ENCODE data around the gene EBF3.

EBF3 gene

DNA sequence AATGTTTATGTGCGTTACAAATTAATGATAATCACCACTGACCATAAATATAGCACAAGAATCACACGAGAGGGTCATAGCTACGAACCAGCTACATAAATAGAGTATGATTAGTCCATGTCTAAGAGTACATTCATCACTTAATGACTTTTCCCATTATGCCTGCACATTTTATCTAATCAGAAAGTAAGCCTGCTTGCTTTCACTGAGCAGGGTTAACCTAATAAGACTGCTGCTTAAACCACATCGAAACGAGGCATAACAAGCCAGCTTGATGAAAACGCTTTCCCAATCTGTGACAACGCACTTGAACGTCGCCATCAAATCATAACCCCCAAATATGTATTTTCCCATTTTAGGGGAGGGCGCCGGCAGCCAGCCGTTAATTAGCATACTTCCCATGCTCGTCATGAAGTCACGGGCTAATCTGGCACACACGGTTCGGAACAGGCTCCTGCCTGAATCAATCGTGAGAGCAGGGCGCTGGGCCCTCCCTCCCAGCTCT is 71.5 kb downstream of the EBF3 start:
- DNase-seq (ENCODE audit: low spot score) = no peak

- DNase-seq (ENCODE audit: low spot score) = no peak
Observed at GRCh38 chr10:129891806-129892205, 72.3 kb downstream of the EBF3 start.

GRCh38 chr10:129890170-129890569 is 73.9 kb downstream of the EBF3 start:
- DNase-seq (ENCODE audit: low spot score) = no peak

- DNase-seq (ENCODE audit: low spot score) = peak; percentile 90
Observed at GRCh38 chr10:129888784-129889616, 75.1 kb downstream of the EBF3 start.

DNA sequence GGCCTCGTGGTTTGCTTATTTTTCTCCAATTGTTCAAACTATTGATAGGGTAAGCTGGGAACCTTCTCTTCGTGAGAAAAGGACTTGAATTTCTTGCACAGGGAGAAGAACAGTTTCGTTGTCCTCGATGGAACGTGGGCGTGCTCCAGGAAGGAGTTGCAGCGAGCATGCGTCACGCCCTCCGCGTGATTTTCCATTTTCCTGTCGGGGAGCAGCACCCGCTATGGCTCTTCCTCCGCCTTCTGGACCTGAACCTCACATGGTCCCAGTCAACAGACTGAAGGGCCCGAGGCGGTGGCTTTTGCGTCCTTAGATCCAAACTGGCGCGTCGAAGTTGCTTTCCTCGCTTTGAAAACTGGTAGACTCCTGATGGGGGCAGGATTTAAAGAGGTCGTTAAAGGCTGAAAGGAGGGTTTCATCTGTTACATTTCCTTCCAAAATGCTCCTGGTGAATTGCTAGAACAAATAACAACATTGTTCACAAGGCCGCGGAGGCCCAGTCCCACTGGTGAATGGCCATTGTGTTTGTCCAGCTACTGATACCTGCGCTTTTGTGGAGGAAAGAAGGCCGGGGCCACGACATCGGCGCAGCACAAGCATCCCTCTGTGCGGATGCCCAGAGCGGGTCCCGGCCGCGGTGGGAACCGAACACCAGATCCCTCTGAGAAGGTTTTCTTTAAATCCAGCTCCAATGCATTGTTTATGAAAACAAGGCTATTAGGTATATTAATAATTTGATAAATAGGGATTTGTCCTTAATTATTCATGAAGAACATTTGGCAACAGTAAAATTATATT is 75.9 kb downstream of the EBF3 start:
- no peak for DNase-seq (ENCODE audit: low spot score)

DNA sequence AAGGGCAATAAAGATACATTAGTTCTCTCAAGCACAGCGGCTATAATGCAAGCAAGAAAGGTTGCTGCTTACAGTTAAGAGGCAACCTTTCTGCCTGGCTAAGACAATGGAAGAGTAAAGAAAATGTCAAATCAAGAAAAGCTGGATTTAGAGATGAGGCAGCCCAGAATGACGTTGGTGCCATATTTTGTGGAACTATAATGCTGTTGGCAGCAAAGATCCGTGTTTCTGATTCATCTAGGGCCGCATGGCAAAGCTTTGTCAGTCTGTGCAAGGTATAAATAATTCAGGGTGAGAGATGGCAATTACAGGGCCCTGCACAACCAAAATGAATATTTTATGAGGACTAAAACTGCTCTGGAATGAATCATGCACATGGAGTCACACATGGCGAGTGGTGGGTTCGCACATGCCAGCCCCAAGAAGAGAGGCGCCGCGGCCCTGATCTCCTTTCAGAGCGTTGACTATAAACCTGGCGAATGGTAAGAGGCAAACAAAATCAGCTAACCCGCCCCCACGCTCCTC is 76.6 kb downstream of the EBF3 start:
- no peak for DNase-seq (ENCODE audit: low spot score)

GRCh38 chr10:129886263-129886662 is 77.8 kb downstream of the EBF3 start:
- no peak for DNase-seq (ENCODE audit: low spot score)

DNA sequence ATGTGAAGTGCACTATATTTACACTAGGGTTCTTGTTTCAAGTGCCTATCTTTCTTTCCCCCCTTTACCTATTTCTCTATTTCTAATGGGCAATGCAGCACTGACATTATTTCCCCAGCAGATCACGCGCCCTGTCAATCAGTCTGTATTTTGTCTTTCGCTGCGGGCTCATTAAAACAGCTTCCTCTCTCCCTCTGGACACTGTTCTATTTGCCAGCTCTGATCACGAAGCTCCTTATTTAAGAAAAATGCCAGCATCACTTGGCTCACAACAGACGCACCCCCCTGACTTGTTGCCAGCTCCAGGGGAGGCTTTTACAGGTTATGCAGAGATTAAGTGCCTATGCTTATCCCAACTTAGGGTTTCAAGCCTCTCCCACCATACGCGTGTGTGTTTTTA is 78.5 kb downstream of the EBF3 start:
- no peak for DNase-seq (ENCODE audit: low spot score)

DNA sequence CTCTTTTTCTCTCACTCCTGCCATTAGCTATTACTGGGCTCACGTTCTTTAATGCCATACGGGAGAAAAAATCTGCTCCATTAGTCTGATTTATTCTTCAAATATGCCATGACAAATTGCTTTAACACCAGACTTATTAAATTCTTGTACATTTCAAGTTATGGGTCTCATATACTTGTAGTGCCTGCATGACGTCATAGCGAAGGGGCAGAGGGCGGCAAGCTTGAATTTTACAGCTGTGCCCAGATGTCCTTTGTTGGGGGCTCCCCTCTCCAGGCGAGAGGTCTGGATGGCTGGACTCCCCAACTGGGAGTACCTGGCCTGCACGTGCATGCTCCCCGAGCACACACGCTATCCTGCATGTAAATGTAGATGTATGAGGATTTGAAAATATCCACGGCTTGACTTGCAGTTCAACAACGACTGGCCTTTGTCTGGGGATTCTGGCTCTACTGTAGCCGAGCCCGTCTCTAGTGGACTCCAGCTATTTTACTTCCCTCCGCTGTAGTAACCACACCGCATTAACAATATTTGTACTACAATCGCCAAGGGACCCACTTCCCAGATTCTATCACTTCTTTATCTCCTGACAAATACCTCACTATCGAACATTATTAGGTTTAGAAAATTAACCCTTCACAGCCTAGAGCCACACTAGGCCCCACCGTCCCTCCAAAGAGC is 79.5 kb downstream of the EBF3 start:
- DNase-seq (ENCODE audit: low spot score) = no peak

GRCh38 chr10:129883626-129884397 is 80.3 kb downstream of the EBF3 start:
- no peak for DNase-seq (ENCODE audit: low spot score)

DNA sequence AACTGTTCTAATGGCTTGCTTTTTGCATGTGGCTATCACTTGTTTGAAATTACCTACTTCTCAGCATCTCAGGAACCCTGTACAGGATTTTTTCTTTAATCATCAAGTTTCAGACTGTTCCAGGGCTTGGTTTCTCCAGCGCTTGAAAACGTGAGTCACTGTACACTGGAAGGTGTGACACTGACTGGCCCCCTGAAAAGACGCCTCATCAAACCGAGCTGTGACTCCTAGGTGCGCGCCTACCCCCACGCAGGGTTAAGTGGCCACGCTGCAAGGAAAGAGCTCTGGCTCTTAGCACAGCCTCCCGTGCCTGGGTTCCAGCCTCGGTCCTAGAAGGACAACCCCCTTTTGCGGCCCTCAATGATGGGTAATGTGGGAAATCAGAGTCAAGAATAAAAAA is 81.0 kb downstream of the EBF3 start:
- DNase-seq (ENCODE audit: low spot score) = no peak

GRCh38 chr10:129882291-129883010 is 81.6 kb downstream of the EBF3 start:
- DNase-seq (ENCODE audit: low spot score) = no peak

GRCh38 chr10:129881641-129882040 is 82.4 kb downstream of the EBF3 start:
- no peak for DNase-seq (ENCODE audit: low spot score)

- DNase-seq (ENCODE audit: low spot score) = no peak
Observed at GRCh38 chr10:129880191-129880870, 83.7 kb downstream of the EBF3 start.

DNA sequence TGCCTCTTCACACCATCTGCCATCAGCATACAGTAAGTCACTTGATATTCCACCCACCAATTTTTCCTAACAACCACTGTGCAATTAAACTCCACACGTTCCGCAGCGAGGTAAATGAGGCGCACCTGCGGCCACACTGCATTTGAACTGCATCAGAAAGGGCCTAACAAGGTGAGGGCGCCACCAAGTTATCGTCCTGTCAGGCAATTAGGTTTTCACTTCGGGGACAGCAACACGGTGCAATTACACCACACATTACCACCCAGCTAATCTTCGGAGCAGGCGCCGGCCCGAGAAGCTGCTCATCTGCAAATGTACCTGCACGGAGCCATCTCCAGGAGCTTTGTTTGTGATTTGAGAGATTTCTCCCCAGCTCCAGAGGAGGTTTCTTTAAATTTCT is 84.4 kb downstream of the EBF3 start:
- DNase-seq (ENCODE audit: low spot score) = no peak

- no peak for DNase-seq (ENCODE audit: low spot score)
Observed at GRCh38 chr10:129878835-129879234, 85.2 kb downstream of the EBF3 start.

DNA sequence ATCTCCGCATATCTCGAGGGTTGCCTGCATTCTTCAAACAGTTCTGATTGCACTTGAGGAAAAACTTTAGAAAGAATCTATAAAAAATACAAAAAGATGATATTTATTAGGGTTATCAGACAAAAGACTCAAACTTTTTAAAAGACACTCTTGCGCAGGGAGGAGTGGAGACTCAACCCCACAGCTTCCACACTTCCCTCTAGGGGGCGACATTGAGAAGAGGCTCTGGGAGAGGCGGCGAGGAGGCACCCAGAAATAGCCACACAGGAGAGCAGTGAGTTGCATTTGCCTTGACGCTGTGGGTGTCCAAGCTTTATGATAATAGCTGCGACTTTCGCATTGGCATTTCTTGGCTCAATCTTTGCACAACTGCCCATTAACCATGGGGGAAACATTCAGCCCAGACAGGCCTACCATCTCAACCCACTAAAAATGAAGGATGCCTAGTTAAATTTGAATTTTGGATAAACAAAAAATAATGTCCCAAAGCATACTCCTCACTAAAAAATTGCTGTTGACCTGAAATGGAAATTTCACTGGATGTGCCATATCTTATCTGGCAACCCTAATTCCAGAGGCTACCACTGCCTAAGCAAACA is 86.2 kb downstream of the EBF3 start:
- DNase-seq (ENCODE audit: low spot score) = peak; percentile 62

DNA sequence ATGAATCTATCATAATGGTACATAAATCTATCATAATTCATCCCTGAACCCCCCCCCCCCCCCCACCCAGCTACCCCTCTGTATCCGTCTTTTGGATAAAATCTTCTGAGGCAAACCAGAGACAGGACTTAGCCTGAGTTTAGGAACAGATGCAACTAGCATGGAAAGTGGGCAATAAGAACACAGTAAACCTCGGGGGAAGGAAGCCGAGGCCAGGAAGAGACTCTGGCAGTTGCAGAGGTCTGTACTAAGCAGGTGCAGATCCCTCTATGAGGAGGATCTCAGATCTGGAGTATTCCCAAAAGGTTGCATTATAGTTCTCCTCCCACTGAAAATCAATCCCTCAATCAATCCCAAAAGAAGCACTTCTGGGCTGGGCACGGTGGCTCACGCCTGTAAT is 87.2 kb downstream of the EBF3 start:
- no peak for DNase-seq (ENCODE audit: low spot score)

DNA sequence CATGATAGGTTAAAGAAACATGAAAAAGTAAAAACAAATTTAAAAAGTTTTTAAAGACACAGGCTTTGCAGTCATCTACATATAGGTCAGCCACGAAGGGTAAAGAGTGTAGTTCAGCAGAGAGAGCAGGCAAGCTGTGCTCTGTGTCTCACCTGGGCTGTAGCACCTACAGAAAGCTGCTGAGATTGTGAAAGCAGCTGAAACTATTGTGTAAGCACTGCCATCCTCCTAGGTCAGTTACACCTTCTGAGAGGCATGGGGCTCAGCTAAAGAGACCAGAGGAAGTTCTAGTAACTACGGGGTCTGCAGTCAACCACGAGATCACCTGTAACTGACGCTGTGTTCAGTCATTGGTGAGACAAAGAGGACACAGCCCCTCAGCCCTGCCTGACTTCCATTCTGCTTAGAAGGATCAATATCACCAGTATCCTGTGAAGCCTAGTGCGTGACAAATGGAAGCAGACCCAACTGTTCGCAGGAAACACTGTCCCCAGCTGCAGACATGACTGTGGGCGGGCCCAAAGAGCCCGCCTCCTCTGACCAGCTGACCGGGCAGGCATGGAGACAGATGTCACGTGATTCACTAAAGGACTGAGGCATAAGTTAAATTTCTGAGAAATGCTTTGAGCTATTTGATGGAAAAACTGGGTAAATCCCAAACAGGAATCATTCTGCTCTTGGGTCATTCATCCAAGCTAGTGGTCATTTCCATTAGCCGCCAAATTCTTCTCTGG is 87.9 kb downstream of the EBF3 start:
- DNase-seq (ENCODE audit: low spot score) = no peak
